Measurements from ENCODE around the gene MFAP5. TPM values are rescaled to one million over a fixed set of nuclear protein-coding genes. Genes with fewer than 3 reads are reported as not detected.

MFAP5 gene
- polyA plus RNA-seq, 1 donor (not counting 4 experiments of a cell fraction or from before 2014, with no cell fraction given): 317 TPM

GRCh38 chr12:8685051-8685450 is 22.4 kb upstream of the MFAP5 start:
- Histone ChIP-seq H3K4me1 (ENCODE audit: control insufficient read depth, extremely low read depth, insufficient read depth, low read length) (peaks cover 25% of the 10 kb centered on the region), H3K9me3 (ENCODE audit: control insufficient read depth, low read depth, low read length) (no peaks in the 10 kb centered on the region), H3K36me3 (ENCODE audit: control insufficient read depth in 2 of 2, extremely low read depth in 1 of 2, insufficient read depth in 2 of 2, low read length in 2 of 2) (no peaks in the 10 kb centered on the region), H3K79me2 (ENCODE audit: control insufficient read depth, insufficient read depth, low read length) (no peaks in the 10 kb centered on the region), H2AFZ (ENCODE audit: control insufficient read depth, low read length) (no peak overlapping the region), H3K4me3 (ENCODE audit: control insufficient read depth in 2 of 3, extremely low read depth in 1 of 3, insufficient read depth in 2 of 3, low read depth in 1 of 3, low read length in 3 of 3) (no peak overlapping the region), H3K9me1 (ENCODE audit: control insufficient read depth, extremely low read depth, insufficient read depth, low read length) (no peaks in the 10 kb centered on the region), H3K9ac (ENCODE audit: control insufficient read depth, extremely low read depth, insufficient read depth, low read length) (no peak overlapping the region), H3K27ac (ENCODE audit: control insufficient read depth, insufficient read depth, low read length) (no peak overlapping the region), H3K4me2 (ENCODE audit: control insufficient read depth, extremely low read depth, insufficient read depth, low read depth, low read length) (no peak overlapping the region), H3K27me3 (ENCODE audit: control insufficient read depth, extremely low read depth, insufficient read depth, low read length) (no peaks in the 10 kb centered on the region), H4K20me1 (ENCODE audit: control insufficient read depth, extremely low read depth, insufficient read depth, low read length) (no peaks in the 10 kb centered on the region)
- no peak for TF ChIP-seq EZH2 (IDR thresholded peaks at IDR 0.05; ENCODE audit: low read length)
- no peak for TF ChIP-seq CTCF (optimal IDR thresholded peaks at IDR 0.05 in 1 of 3, IDR thresholded peaks at IDR 0.05 in 1 of 3, conservative IDR thresholded peaks at IDR 0.05 in 1 of 3; ENCODE audit: extremely low read depth in 1 of 3, insufficient read depth in 2 of 3, low read length in 3 of 3)
- no peak for FAIRE-seq
- no peak for DNase-seq (ENCODE audit: low read depth, low spot score)
- dilution Hi-C loops (cut with MboI; ENCODE audit: extremely low pct_ligation_motif_present, low sequenced_read_pairs): no loop called here

- FAIRE-seq: peak; percentile 53
- no peaks in the 10 kb centered on the region for H3K36me3 ChIP-seq (ENCODE audit: control insufficient read depth in 2 of 2, extremely low read depth in 1 of 2, insufficient read depth in 2 of 2, low read length in 2 of 2)
- TF ChIP-seq CTCF (optimal IDR thresholded peaks at IDR 0.05 in 1 of 3, IDR thresholded peaks at IDR 0.05 in 1 of 3, conservative IDR thresholded peaks at IDR 0.05 in 1 of 3; ENCODE audit: extremely low read depth in 1 of 3, insufficient read depth in 2 of 3, low read length in 3 of 3): no peak
- no peak for TF ChIP-seq EZH2 (IDR thresholded peaks at IDR 0.05; ENCODE audit: low read length)
- H3K9me1 ChIP-seq (ENCODE audit: control insufficient read depth, extremely low read depth, insufficient read depth, low read length): no peaks in the 10 kb centered on the region
- H2AFZ ChIP-seq (ENCODE audit: control insufficient read depth, low read length): peak overlapping the region; percentile 68
- H3K4me2 ChIP-seq (ENCODE audit: control insufficient read depth, extremely low read depth, insufficient read depth, low read depth, low read length): peak overlapping the region; percentile 76
- H3K4me1 ChIP-seq (ENCODE audit: control insufficient read depth, extremely low read depth, insufficient read depth, low read length): peaks cover 39% of the 10 kb centered on the region
- H3K27ac ChIP-seq (ENCODE audit: control insufficient read depth, insufficient read depth, low read length): peak overlapping the region; percentile 76
- peak overlapping the region; percentile 39 to 69 (median 43) for H3K4me3 ChIP-seq (ENCODE audit: control insufficient read depth in 2 of 3, extremely low read depth in 1 of 3, insufficient read depth in 2 of 3, low read depth in 1 of 3, low read length in 3 of 3)
- H3K79me2 ChIP-seq (ENCODE audit: control insufficient read depth, insufficient read depth, low read length): no peaks in the 10 kb centered on the region
- dilution Hi-C loops (cut with MboI; ENCODE audit: extremely low pct_ligation_motif_present, low sequenced_read_pairs): no loop called here
- peak; percentile 94 for DNase-seq (ENCODE audit: low read depth, low spot score)
- H3K9me3 ChIP-seq (ENCODE audit: control insufficient read depth, low read depth, low read length): no peaks in the 10 kb centered on the region
- H3K9ac ChIP-seq (ENCODE audit: control insufficient read depth, extremely low read depth, insufficient read depth, low read length): peak overlapping the region; percentile 73
- H3K27me3 ChIP-seq (ENCODE audit: control insufficient read depth, extremely low read depth, insufficient read depth, low read length): no peaks in the 10 kb centered on the region
- H4K20me1 ChIP-seq (ENCODE audit: control insufficient read depth, extremely low read depth, insufficient read depth, low read length): no peaks in the 10 kb centered on the region
Measured at GRCh38 chr12:8681129-8681884, 18.7 kb upstream of the MFAP5 start.

Data from keratinocyte (primary cell).